ENCODE measurements around the gene PLCH1. TPM values are rescaled to one million over a fixed set of nuclear protein-coding genes. Genes with fewer than 3 reads are reported as not detected.

The PLCH1 gene
- total and polyA plus RNA-seq, 2 of the 13 experiments (the other 11 are each of a cell fraction or from before 2014, with no cell fraction given) = 2.0 to 3.0 TPM

DNA sequence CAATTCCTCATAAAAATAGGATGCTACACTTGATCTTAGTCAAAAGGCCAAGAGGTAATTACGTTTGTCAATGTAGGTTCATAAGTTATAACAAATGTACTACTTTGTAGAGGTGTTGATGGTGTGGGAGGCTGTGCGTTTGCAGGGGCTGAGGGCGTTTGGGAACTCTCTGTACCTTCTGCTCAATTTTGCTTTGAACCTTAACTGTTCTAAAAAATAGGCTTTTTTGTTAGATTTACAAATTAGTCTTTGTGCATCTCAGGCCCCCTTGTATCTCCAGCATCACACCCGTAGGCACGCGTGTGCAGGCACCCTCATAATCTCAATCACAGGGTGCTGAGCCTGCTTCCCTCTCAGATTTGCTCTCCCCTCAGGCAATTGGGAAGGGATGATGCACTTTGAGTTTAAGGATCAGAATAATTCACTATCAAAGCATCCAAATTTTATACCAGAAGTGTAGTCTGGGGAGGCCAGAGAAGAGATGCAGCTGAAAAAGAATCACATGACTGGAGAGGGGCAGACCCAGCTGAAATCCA is 415.3 kb downstream of the PLCH1 start:
- intact Hi-C loops (cut with micrococcal nuclease; ENCODE audit: unreplicated experiment) = loop anchor here (10.0 kb wide), 2 partner anchors 245 to 645 kb away; partner anchors contain the start of gene MME
- BruUV-seq (replicated peaks) = no TSS peak
- CTCF ChIA-PET (ENCODE audit: low intra/inter-chr PET ratio, low total read pairs) = no interaction called here

More for the DNA sequence above, 415.3 kb downstream of the PLCH1 start:
- DNase-seq (ENCODE audit: low spot score) (no peak), ATAC-seq (no peak), FAIRE-seq (no peak)
- H3K79me2 ChIP-seq (ENCODE audit: insufficient read depth, low read length) = no peaks in the 10 kb centered on the region
- TF ChIP-seq ZNF770 (CRISPR knock-in tag; IDR thresholded peaks at IDR 0.05) (no peak), SP4 (CRISPR knock-in tag; IDR thresholded peaks at IDR 0.05) (no peak), ZNF274 (CRISPR knock-in tag; IDR thresholded peaks at IDR 0.05) (no peak), MED1 (CRISPR knock-in tag; IDR thresholded peaks at IDR 0.05) (no peak), ZNF30 (CRISPR knock-in tag; IDR thresholded peaks at IDR 0.05) (no peak), ZSCAN20 (CRISPR knock-in tag; IDR thresholded peaks at IDR 0.05; ENCODE audit: borderline replicate concordance) (no peak), HNRNPK (IDR thresholded peaks at IDR 0.05; ENCODE audit: low read depth, low read length, poor library complexity, severe bottlenecking) (no peak), ZNF768 (CRISPR knock-in tag; IDR thresholded peaks at IDR 0.05) (no peak), CENPX (CRISPR knock-in tag; IDR thresholded peaks at IDR 0.05) (no peak), ZNF816 (CRISPR knock-in tag; IDR thresholded peaks at IDR 0.05; ENCODE audit: borderline replicate concordance) (no peak), ZNF724P (CRISPR knock-in tag; IDR thresholded peaks at IDR 0.05; ENCODE audit: borderline replicate concordance) (no peak), YY1 (IDR thresholded peaks at IDR 0.05; ENCODE audit: insufficient read depth, insufficient replicate concordance, low read depth, low read length) (no peak), ELK4 (CRISPR knock-in tag; IDR thresholded peaks at IDR 0.05; ENCODE audit: borderline replicate concordance) (no peak), ZNF24 (IDR thresholded peaks at IDR 0.05) (no peak), PTBP1 (IDR thresholded peaks at IDR 0.05; ENCODE audit: low read depth, low read length, poor library complexity, severe bottlenecking) (no peak), SIX1 (CRISPR knock-in tag; IDR thresholded peaks at IDR 0.05; ENCODE audit: borderline replicate concordance) (no peak), ETV6 (CRISPR knock-in tag; conservative IDR thresholded peaks at IDR 0.05) (no peak)
- WGBS (ENCODE audit: low lambda C conversion rate) = 47% methylated on average over 6 of the region's 6 CpGs
- in situ Hi-C loops (cut with HindIII; ENCODE audit: extremely low pct_ligation_motif_present, low pct_unique_long_range_greater_than_20kb) = loop anchor here (10.0 kb wide), 2 partner anchors 425 to 985 kb away; no protein-coding TSS in a partner anchor
- H3K4me1 ChIP-seq (ENCODE audit: insufficient read depth, low read length) = no peaks in the 10 kb centered on the region
- no peak overlapping the region for H3K9ac ChIP-seq (ENCODE audit: insufficient read depth, low read depth, low read length)
- H3K4me3 ChIP-seq (replicated peaks in 1 of 3; ENCODE audit: insufficient read depth in 1 of 3, low read depth in 2 of 3, low read length in 3 of 3) = no peak overlapping the region
- H4K20me1 ChIP-seq (ENCODE audit: insufficient read depth, low read length) = no peaks in the 10 kb centered on the region
- no peak overlapping the region for H2AFZ ChIP-seq (ENCODE audit: low read length)
- H3K27me3 ChIP-seq (ENCODE audit: control insufficient read depth in 1 of 2, insufficient read depth in 2 of 2, low read length in 2 of 2) = no peaks in the 10 kb centered on the region
- no peaks in the 10 kb centered on the region for H3K9me3 ChIP-seq (ENCODE audit: low read length)
- POLR2A ChIA-PET = no interaction called here
- no peak overlapping the region for H3K4me2 ChIP-seq (ENCODE audit: low read depth, low read length)
- no peaks in the 10 kb centered on the region for H3K36me3 ChIP-seq (replicated peaks in 1 of 2; ENCODE audit: control insufficient read depth in 1 of 2, insufficient read depth in 2 of 2, low read length in 2 of 2)
- H3K27ac ChIP-seq (ENCODE audit: extremely low read length, insufficient read depth, low read length) = no peak overlapping the region

Measured in HepG2 (cell line).